Natural killer cell (primary cell): ENCODE data around the gene YLPM1. TPM values are rescaled to one million over a fixed set of nuclear protein-coding genes. Genes with fewer than 3 reads are reported as not detected.

Experiments
- ATAC-seq, 3 donors: fragments of 150-1000 bp in 2 of 3; fragments of 200-7000 bp in 1 of 3; cut with Tn5 transposase; 1 replicate in 1 of 3; 2 replicates in 2 of 3; pipeline ENCODE4 v1.10.0; 2021; ENCODE audit warnings: mild to moderate bottlenecking in 2 of 3, moderate library complexity in 2 of 3
- DNase-seq, 2 donors: peaks; one replicate each; pipeline versions ENCODE4 v3.0.0 to v3.0.0-alpha.2; 2013 to 2021; ENCODE audit warnings: mixed read lengths in 1 of 2
- H3K27ac ChIP-seq: one replicate; pipeline ENCODE4 v1.5.1; 2013; ENCODE audit warnings: mild to moderate bottlenecking, low read length
- H3K27me3 ChIP-seq: one replicate; pipeline ENCODE4 v1.6.1; 2013; ENCODE audit warnings: low read length; ENCODE audit not compliant: control insufficient read depth, insufficient read depth
- H3K36me3 ChIP-seq: one replicate; pipeline ENCODE4 v1.6.1; 2013; ENCODE audit warnings: low read length; ENCODE audit not compliant: control insufficient read depth, insufficient read depth
- H3K4me1 ChIP-seq: one replicate; pipeline ENCODE4 v1.6.1; 2013; ENCODE audit warnings: low read length; ENCODE audit not compliant: control insufficient read depth, insufficient read depth
- H3K4me3 ChIP-seq: one replicate; pipeline ENCODE4 v1.5.1; 2013; ENCODE audit warnings: low read length
- H3K9me3 ChIP-seq: one replicate; pipeline ENCODE4 v1.6.1; 2013; ENCODE audit warnings: low read length; ENCODE audit not compliant: control insufficient read depth, insufficient read depth
- H3K27ac Mint-ChIP-seq, 2 donors: one replicate each; pipeline ENCODE4 v1.8.0; 2022; ENCODE audit warnings: mild to moderate bottlenecking in 2 of 2, mixed read lengths in 2 of 2, moderate library complexity in 1 of 2
- H3K27me3 Mint-ChIP-seq, 2 donors: one replicate each; pipeline ENCODE4 v1.8.0; 2022; ENCODE audit warnings: low read depth in 2 of 2, mixed read lengths in 2 of 2
- H3K36me3 Mint-ChIP-seq: one replicate; pipeline ENCODE4 v1.8.0; 2022; ENCODE audit warnings: mixed read lengths
- H3K4me1 Mint-ChIP-seq, 2 donors: one replicate each; pipeline ENCODE4 v1.8.0; 2022; ENCODE audit warnings: mixed read lengths in 2 of 2
- H3K4me3 Mint-ChIP-seq: one replicate; pipeline ENCODE4 v1.8.0; 2022; ENCODE audit warnings: mild to moderate bottlenecking, moderate library complexity, mixed read lengths
- H3K9me3 Mint-ChIP-seq, 2 donors: one replicate each; pipeline ENCODE4 v1.8.0; 2022; ENCODE audit warnings: mixed read lengths in 2 of 2
- WGBS: methylation state at CpG from one replicate; pipeline ENCODE4 v1.1.7; 2013; ENCODE audit warnings: missing lambda C conversion rate; ENCODE audit not compliant: insufficient coverage; 5-methylcytosine and 5-hydroxymethylcytosine counted together
- intact Hi-C: fragments of 100-400 bp; cut with micrococcal nuclease; formaldehyde crosslinking; loops from one replicate; pipeline ENCODE4 v1.14.2; 2022
- total RNA-seq, 4 donors: library from RNA; stranded (reverse); fragments of 120-200 nt in 1 of 4; gene quantifications; one replicate each; pipeline versions ENCODE4 v1.2.3 to v1.2.4, GENCODE V29; 2013 to 2022
- TF ChIP-seq, protein P1 (sequence below): fragments of 200-600 bp; IDR thresholded peaks from one replicate; pipeline ENCODE4 v1.8.0; 2022; ENCODE audit warnings: antibody characterized with exemption

Gene YLPM1
- total RNA-seq, 3 donors from 2014 or later (not counting 1 experiment from before 2014, with no cell fraction given) = 86.1 to 101 (median 93.3) TPM

DNA sequence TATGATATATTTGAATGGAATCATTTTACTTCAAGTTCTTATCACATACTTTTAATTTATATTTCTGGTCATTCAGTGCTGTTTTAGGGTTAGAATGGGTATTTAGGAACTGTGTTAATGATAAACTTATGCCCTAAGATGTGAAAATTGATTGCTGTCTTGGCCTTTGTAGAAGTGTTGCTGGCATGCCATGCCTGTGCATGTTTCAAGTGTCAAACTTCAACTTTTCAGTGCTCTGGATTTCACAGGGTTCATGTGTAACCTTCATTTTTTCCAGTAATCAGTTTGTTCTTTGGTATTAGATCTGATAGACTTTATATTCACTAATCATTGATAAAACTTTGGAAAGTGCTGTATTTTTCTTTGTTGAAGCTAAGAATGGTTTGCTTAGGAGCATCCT lies 36.6 kb downstream of the YLPM1 start:
- Mint-ChIP-seq H3K9me3 (no peaks in the 10 kb centered on the region), H3K4me1 (peaks cover 4 to 21% of the 10 kb centered on the region in 2 donors), H3K4me3 (no peak overlapping the region), H3K27me3 (no peaks in the 10 kb centered on the region), H3K36me3 (peaks cover 5% of the 10 kb centered on the region), H3K27ac (no peak overlapping the region)
- Histone ChIP-seq H3K27me3 (no peaks in the 10 kb centered on the region), H3K4me1 (no peaks in the 10 kb centered on the region), H3K36me3 (peaks cover 55% of the 10 kb centered on the region), H3K4me3 (no peak overlapping the region), H3K27ac (no peak overlapping the region), H3K9me3 (no peaks in the 10 kb centered on the region)
- TF ChIP-seq, protein P1, sequence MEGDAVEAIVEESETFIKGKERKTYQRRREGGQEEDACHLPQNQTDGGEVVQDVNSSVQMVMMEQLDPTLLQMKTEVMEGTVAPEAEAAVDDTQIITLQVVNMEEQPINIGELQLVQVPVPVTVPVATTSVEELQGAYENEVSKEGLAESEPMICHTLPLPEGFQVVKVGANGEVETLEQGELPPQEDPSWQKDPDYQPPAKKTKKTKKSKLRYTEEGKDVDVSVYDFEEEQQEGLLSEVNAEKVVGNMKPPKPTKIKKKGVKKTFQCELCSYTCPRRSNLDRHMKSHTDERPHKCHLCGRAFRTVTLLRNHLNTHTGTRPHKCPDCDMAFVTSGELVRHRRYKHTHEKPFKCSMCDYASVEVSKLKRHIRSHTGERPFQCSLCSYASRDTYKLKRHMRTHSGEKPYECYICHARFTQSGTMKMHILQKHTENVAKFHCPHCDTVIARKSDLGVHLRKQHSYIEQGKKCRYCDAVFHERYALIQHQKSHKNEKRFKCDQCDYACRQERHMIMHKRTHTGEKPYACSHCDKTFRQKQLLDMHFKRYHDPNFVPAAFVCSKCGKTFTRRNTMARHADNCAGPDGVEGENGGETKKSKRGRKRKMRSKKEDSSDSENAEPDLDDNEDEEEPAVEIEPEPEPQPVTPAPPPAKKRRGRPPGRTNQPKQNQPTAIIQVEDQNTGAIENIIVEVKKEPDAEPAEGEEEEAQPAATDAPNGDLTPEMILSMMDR = no peak
- DNase-seq (no peak), ATAC-seq (no peak)
- intact Hi-C loops = loop anchor here (1.0 to 10.0 kb wide), 2 partner anchors 190 to 435 kb away; no protein-coding TSS in a partner anchor

DNA sequence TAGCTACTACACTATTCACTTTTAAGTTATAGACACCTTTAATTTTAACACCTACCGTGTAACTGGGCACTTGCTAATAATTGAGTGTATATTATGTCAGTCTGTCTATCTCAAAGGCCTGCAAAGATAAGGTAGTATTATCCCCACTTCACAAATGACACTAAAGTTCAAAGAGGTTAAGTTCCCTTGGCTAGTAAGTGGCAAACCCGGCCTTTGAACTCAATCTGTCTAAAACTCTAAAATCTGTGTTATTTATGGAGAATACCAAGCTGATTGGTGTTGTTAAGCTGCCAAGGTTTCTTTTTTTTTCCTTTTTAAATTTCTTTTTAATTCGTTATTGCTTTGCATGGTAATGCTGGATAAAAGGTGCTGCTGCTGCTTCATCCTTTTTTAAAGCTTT lies 37.7 kb downstream of the YLPM1 start:
- intact Hi-C loops = loop anchor here (1.0 to 10.0 kb wide), 2 partner anchors 191 to 436 kb away; no protein-coding TSS in a partner anchor
- no peaks in the 10 kb centered on the region for H3K4me1 ChIP-seq
- H3K9me3 ChIP-seq = no peaks in the 10 kb centered on the region
- H3K4me3 ChIP-seq = no peak overlapping the region
- H3K36me3 Mint-ChIP-seq = peaks cover 5% of the 10 kb centered on the region
- H3K4me1 Mint-ChIP-seq = peaks cover 4 to 21% of the 10 kb centered on the region in 2 donors
- DNase-seq = no peak
- no peak overlapping the region for H3K4me3 Mint-ChIP-seq
- H3K27me3 ChIP-seq = no peaks in the 10 kb centered on the region
- H3K27me3 Mint-ChIP-seq = no peaks in the 10 kb centered on the region
- H3K36me3 ChIP-seq = peaks cover 53% of the 10 kb centered on the region
- no peak overlapping the region for H3K27ac ChIP-seq
- no peaks in the 10 kb centered on the region for H3K9me3 Mint-ChIP-seq
- no peak overlapping the region for H3K27ac Mint-ChIP-seq
- ATAC-seq = no peak
- WGBS = 86% methylated on average over 1 of the region's 3 CpGs
- TF ChIP-seq, protein P1 = no peak

DNA sequence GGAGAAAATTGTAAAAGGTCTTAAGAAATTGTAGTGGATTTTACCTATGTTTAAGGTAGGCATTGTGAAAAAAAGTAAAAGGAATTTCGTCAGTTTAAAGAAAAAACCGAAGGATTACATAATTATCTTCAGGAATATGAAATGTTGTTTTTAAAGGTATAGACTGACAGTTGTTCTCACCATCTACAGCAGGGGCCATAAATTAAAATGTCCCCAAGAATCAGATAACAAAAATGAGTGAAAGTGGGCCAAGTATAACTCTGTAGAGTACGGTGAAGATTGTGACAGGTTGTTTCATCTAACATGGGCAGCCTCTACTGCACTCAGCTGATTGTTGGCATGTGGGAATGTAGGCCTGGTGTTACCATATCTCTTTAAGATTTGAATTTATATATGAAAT lies 38.3 kb downstream of the YLPM1 start:
- Histone ChIP-seq H3K4me1 (no peaks in the 10 kb centered on the region), H3K27ac (no peak overlapping the region), H3K4me3 (no peak overlapping the region), H3K9me3 (no peaks in the 10 kb centered on the region), H3K27me3 (no peaks in the 10 kb centered on the region), H3K36me3 (peaks cover 47% of the 10 kb centered on the region)
- no peaks in the 10 kb centered on the region for H3K27me3 Mint-ChIP-seq
- peaks cover 4 to 17% of the 10 kb centered on the region in 2 donors for H3K4me1 Mint-ChIP-seq
- DNase-seq (no peak), ATAC-seq (no peak)
- H3K9me3 Mint-ChIP-seq = no peaks in the 10 kb centered on the region
- H3K27ac Mint-ChIP-seq = no peak overlapping the region
- TF ChIP-seq, protein P1 = no peak
- no peak overlapping the region for H3K4me3 Mint-ChIP-seq
- WGBS = 94% methylated on average over 2 of the region's 3 CpGs
- H3K36me3 Mint-ChIP-seq = peaks cover 5% of the 10 kb centered on the region
- intact Hi-C loops = loop anchor here (10.0 kb wide), 1 partner anchor 437 kb away; no protein-coding TSS in a partner anchor
